NCI-H146 treated with DMSO at 0.1 percent for 48 hours (cell line): ENCODE measurements around the gene NCOR2.

Source experiments
- DNase-seq: peaks from one replicate; lab custom pipeline; 2025; ENCODE audit not compliant: unreplicated experiment; lab: John Stamatoyannopoulos, UW

The NCOR2 gene

GRCh38 chr12:124544311-124544970 is 23.0 kb downstream of the NCOR2 start:
- DNase-seq = no peak

GRCh38 chr12:124543590-124544310 is 23.7 kb downstream of the NCOR2 start:
- DNase-seq = peak; percentile 70

- DNase-seq = peak; percentile 77
Measured at GRCh38 chr12:124543052-124543589, 24.3 kb downstream of the NCOR2 start.

- DNase-seq = no peak
Measured at GRCh38 chr12:124542021-124542949, 25.1 kb downstream of the NCOR2 start.

- DNase-seq = no peak
Measured at GRCh38 chr12:124541322-124541721, 26.1 kb downstream of the NCOR2 start.

GRCh38 chr12:124539084-124540041 is 28.0 kb downstream of the NCOR2 start:
- DNase-seq = no peak

- no peak for DNase-seq
Measured at GRCh38 chr12:124538194-124539082, 29.0 kb downstream of the NCOR2 start.

GRCh38 chr12:124537525-124538193 is 29.8 kb downstream of the NCOR2 start:
- DNase-seq = no peak

GRCh38 chr12:124536641-124537040 is 30.8 kb downstream of the NCOR2 start:
- no peak for DNase-seq

GRCh38 chr12:124534776-124535740 is 32.4 kb downstream of the NCOR2 start:
- DNase-seq = no peak

GRCh38 chr12:124533456-124533855 is 34.0 kb downstream of the NCOR2 start:
- DNase-seq = no peak

GRCh38 chr12:124532967-124533366 is 34.4 kb downstream of the NCOR2 start:
- no peak for DNase-seq

GRCh38 chr12:124532331-124532750 is 35.1 kb downstream of the NCOR2 start:
- no peak for DNase-seq

- no peak for DNase-seq
Measured at GRCh38 chr12:124531906-124532305, 35.5 kb downstream of the NCOR2 start.

- no peak for DNase-seq
Measured at GRCh38 chr12:124531281-124531745, 36.1 kb downstream of the NCOR2 start.

GRCh38 chr12:124530637-124531263 is 36.7 kb downstream of the NCOR2 start:
- DNase-seq = no peak
